ENCODE measurements around the gene PGLYRP3.

The PGLYRP3 gene

GRCh38 chr1:153357076-153357852 is 44.5 kb upstream of the PGLYRP3 start:
- TF ChIP-seq CTCF (IDR thresholded peaks at IDR 0.05): no peak
- H3K9ac ChIP-seq: no peak overlapping the region
- H2AFZ ChIP-seq: no peak overlapping the region
- H3K27me3 ChIP-seq (ENCODE audit: control insufficient read depth, insufficient read depth, low read length): no peaks in the 10 kb centered on the region
- H3K9me3 ChIP-seq (ENCODE audit: control insufficient read depth, low read length): no peaks in the 10 kb centered on the region
- H3K4me2 ChIP-seq (ENCODE audit: low read length): no peak overlapping the region
- no peaks in the 10 kb centered on the region for H3K36me3 ChIP-seq (ENCODE audit: control insufficient read depth, insufficient read depth, low read length)
- no peak overlapping the region for H3K27ac ChIP-seq
- H3K4me3 ChIP-seq (ENCODE audit: low read depth, low read length): no peak overlapping the region
- H3K4me1 ChIP-seq: no peaks in the 10 kb centered on the region
- H3K79me2 ChIP-seq: no peaks in the 10 kb centered on the region

GRCh38 chr1:153356392-153357075 is 43.8 kb upstream of the PGLYRP3 start:
- no peaks in the 10 kb centered on the region for H3K9me3 ChIP-seq (ENCODE audit: control insufficient read depth, low read length)
- H3K79me2 ChIP-seq: no peaks in the 10 kb centered on the region
- no peaks in the 10 kb centered on the region for H3K27me3 ChIP-seq (ENCODE audit: control insufficient read depth, insufficient read depth, low read length)
- no peak overlapping the region for H3K27ac ChIP-seq
- H3K9ac ChIP-seq: no peak overlapping the region
- no peak overlapping the region for H3K4me3 ChIP-seq (ENCODE audit: low read depth, low read length)
- H3K4me1 ChIP-seq: no peaks in the 10 kb centered on the region
- H3K4me2 ChIP-seq (ENCODE audit: low read length): no peak overlapping the region
- no peaks in the 10 kb centered on the region for H3K36me3 ChIP-seq (ENCODE audit: control insufficient read depth, insufficient read depth, low read length)
- no peak overlapping the region for H2AFZ ChIP-seq
- TF ChIP-seq CTCF (IDR thresholded peaks at IDR 0.05): no peak

GRCh38 chr1:153355445-153356071 is 42.8 kb upstream of the PGLYRP3 start:
- no peak overlapping the region for H3K9ac ChIP-seq
- H3K4me3 ChIP-seq (ENCODE audit: low read depth, low read length): no peak overlapping the region
- H2AFZ ChIP-seq: no peak overlapping the region
- H3K27me3 ChIP-seq (ENCODE audit: control insufficient read depth, insufficient read depth, low read length): no peaks in the 10 kb centered on the region
- H3K27ac ChIP-seq: no peak overlapping the region
- H3K4me1 ChIP-seq: no peaks in the 10 kb centered on the region
- no peaks in the 10 kb centered on the region for H3K9me3 ChIP-seq (ENCODE audit: control insufficient read depth, low read length)
- H3K4me2 ChIP-seq (ENCODE audit: low read length): no peak overlapping the region
- H3K36me3 ChIP-seq (ENCODE audit: control insufficient read depth, insufficient read depth, low read length): no peaks in the 10 kb centered on the region
- H3K79me2 ChIP-seq: no peaks in the 10 kb centered on the region
- no peak for TF ChIP-seq CTCF (IDR thresholded peaks at IDR 0.05)

GRCh38 chr1:153354515-153355193 is 41.9 kb upstream of the PGLYRP3 start:
- no peaks in the 10 kb centered on the region for H3K27me3 ChIP-seq (ENCODE audit: control insufficient read depth, insufficient read depth, low read length)
- TF ChIP-seq CTCF (IDR thresholded peaks at IDR 0.05): no peak

More at GRCh38 chr1:153354515-153355193, 41.9 kb upstream of the PGLYRP3 start:
- Histone ChIP-seq H3K4me2 (ENCODE audit: low read length) (no peak overlapping the region), H3K4me1 (no peaks in the 10 kb centered on the region), H3K9me3 (ENCODE audit: control insufficient read depth, low read length) (no peaks in the 10 kb centered on the region), H2AFZ (no peak overlapping the region), H3K36me3 (ENCODE audit: control insufficient read depth, insufficient read depth, low read length) (no peaks in the 10 kb centered on the region), H3K9ac (no peak overlapping the region), H3K4me3 (ENCODE audit: low read depth, low read length) (no peak overlapping the region), H3K27ac (no peak overlapping the region), H3K79me2 (no peaks in the 10 kb centered on the region)

Data from parathyroid adenoma (tissue), 2 donors.